D721Med (cell line): ENCODE measurements around the gene CORO2B.

Experiments used
- DNase-seq: peaks from one replicate; pipeline ENCODE4 v3.0.0; 2011; ENCODE audit warnings: low spot score; ENCODE audit not compliant: insufficient read length
- FAIRE-seq: peaks from 2 replicates; lab custom pipeline; 2011; peaks lifted over from hg19 to GRCh38; lab: Jason Lieb, UNC
- TF ChIP-seq, protein P1 (sequence below): IDR thresholded peaks from 2 replicates; pipeline ENCODE4 v1.5.1; 2012; ENCODE audit warnings: mild to moderate bottlenecking, control low read depth; ENCODE audit not compliant: insufficient read depth; ENCODE audit errors: missing control alignments

The CORO2B gene

GRCh38 chr15:68763063-68763462 lies 184.3 kb downstream of the CORO2B start:
- DNase-seq (no peak), FAIRE-seq (no peak)
- TF ChIP-seq, protein P1, sequence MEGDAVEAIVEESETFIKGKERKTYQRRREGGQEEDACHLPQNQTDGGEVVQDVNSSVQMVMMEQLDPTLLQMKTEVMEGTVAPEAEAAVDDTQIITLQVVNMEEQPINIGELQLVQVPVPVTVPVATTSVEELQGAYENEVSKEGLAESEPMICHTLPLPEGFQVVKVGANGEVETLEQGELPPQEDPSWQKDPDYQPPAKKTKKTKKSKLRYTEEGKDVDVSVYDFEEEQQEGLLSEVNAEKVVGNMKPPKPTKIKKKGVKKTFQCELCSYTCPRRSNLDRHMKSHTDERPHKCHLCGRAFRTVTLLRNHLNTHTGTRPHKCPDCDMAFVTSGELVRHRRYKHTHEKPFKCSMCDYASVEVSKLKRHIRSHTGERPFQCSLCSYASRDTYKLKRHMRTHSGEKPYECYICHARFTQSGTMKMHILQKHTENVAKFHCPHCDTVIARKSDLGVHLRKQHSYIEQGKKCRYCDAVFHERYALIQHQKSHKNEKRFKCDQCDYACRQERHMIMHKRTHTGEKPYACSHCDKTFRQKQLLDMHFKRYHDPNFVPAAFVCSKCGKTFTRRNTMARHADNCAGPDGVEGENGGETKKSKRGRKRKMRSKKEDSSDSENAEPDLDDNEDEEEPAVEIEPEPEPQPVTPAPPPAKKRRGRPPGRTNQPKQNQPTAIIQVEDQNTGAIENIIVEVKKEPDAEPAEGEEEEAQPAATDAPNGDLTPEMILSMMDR, result no peak

DNA sequence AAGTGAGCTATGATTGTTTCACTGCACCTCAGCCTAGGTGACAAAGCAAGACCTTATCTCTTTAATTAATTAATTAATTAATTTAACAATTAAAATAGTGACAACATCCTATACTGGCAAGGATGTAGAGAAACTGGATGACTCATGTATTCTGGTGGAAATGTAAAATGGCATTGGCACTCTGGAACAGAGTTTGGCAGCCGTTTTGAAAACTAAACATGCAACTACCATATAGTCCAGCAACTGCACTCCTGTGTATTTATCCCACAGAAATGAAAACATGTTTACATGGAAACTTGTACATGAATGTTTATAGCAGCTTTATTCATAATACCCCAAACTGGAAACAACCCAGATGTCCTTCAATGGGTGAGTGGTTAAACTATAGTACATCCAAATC lies 185.3 kb downstream of the CORO2B start:
- FAIRE-seq (no peak), DNase-seq (no peak)
- TF ChIP-seq, protein P1, result no peak

- FAIRE-seq (no peak), DNase-seq (no peak)
- TF ChIP-seq, protein P1, result no peak
These were observed 187.0 kb downstream of the CORO2B start for GRCh38 chr15:68765602-68766368.

GRCh38 chr15:68767833-68768232 lies 189.0 kb downstream of the CORO2B start:
- no peak for FAIRE-seq
- TF ChIP-seq, protein P1, result no peak
- no peak for DNase-seq

DNA sequence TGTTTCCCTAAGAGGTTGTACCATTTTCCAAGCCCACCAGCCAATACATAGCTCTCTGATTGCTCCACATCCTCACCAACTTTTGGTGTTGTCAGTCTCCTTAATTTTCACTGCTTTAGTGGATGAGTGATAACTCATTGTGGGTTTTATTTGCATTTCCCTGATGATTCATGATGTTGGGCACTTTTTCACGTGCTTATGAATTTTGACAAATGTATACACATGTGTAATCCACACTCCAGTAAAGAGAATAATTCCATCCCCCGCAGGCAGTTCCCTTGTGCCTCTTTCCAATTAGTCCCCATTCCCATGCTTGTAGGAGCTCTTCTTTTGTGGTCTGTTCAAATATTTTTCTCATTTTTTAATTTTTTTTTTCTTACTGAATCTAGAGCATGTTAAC lies 189.5 kb downstream of the CORO2B start:
- TF ChIP-seq, protein P1, result no peak
- FAIRE-seq (no peak), DNase-seq (no peak)

DNA sequence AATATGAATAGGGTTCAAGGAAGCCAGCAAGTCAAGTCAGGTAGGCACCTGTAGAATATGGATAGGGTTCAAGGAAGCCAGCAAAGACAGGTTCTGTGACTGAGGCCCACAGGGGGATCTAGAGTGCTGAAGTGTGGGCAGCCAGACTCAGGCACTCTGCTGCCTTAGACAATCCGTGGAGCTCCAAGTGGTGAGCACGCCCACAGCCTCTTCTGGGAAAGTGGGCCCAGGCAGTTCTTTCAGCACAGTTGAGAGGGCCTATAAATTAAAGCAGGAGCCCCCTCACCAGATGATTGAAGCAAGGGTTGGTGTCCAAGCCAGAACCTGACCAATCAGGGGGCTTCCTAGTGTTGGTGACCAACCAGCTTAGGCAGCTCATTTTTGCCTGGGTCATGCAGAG lies 190.9 kb downstream of the CORO2B start:
- TF ChIP-seq, protein P1, result no peak
- no peak for DNase-seq
- FAIRE-seq, result no peak

- TF ChIP-seq, protein P1, result no peak
- no peak for FAIRE-seq
- no peak for DNase-seq
These were observed 191.4 kb downstream of the CORO2B start for GRCh38 chr15:68770216-68770615.
